ENCODE measurements around the gene ITGA3. TPM values are rescaled to one million over a fixed set of nuclear protein-coding genes. Genes with fewer than 3 reads are reported as not detected.

Gene ITGA3
- polyA plus RNA-seq, 6 donors from 2014 or later = 0.29 to 1.4 (median 0.62) TPM; not detected in 1

DNA sequence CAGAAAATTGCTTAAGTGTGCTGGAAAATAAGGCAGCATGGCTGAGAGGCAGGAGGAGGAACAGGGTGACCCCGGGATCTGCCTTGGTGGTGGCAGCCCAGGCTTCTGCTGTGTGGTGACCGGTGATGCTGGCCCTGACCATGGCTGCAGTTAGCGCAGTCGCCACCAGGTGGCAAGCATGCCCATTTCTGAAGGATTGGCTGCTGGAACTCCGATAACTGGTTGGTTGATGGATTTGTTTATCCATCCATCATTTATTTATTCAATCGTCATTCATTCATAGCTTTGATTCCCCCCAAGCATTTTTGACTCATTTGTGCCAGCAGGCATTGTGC, 29.1 kb upstream of the ITGA3 start:
- Mint-ChIP-seq H3K4me3 (peak overlapping the region in 4 of 8 donors; percentile 15 to 51 (median 48)), H3K27me3 (peaks cover 20 to 45% (median 36%) of the 10 kb centered on the region in 3 donors), H3K27ac (no peak overlapping the region), H3K36me3 (no peaks in the 10 kb centered on the region), H3K9me3 (no peaks in the 10 kb centered on the region), H3K4me1 (peaks cover 9 to 17% (median 13%) of the 10 kb centered on the region in 3 donors)
- DNase-seq = peak; percentile 55
- peak; percentile 63 to 68 for ATAC-seq (ENCODE audit: low read depth in 2 of 2)

DNA sequence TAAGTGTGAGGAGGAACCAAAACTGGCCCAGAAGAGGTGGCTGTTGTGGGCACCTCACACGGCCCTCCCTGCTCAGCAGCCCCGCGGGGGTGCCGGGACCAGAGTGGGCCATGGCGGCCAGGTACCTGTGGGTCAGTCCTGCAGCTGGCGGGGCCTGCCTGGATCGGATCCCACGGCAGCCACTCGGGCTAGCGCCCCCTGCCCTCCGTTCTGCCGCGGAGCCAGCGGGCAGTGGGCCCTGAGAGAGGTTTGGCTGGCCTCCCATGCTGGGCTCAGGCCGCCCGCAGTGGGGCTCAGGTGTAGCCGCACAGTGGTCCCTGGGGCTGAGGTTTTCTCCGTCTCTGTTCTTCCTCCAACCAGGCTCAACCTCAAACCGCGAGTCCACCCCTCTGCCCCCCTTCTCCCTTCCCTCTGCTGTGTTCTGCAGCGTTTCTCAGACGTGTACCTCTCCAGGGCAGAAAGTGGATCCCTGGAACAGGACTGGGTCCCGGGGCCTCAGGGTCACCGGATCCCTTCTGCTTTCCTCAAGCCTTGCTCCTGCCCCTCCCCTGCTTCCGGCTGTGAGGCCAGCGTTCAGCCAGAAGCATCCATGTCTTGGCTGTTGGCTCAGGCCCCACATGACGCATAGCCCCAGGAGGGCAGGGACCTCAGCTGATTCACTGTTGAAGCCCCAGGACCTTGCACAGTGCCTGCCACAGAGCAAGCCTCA, 28.6 kb upstream of the ITGA3 start:
- Mint-ChIP-seq H3K36me3 (no peaks in the 10 kb centered on the region), H3K4me1 (peaks cover 9 to 17% (median 13%) of the 10 kb centered on the region in 3 donors), H3K27me3 (peaks cover 15 to 41% (median 31%) of the 10 kb centered on the region in 3 donors), H3K27ac (peak overlapping the region in 1 of 6 donors; percentile 30), H3K4me3 (peak overlapping the region in 5 of 8 donors; percentile 35 to 69 (median 50)), H3K9me3 (no peaks in the 10 kb centered on the region)
- DNase-seq = peak; percentile 2
- peak; percentile 43 to 55 for ATAC-seq (ENCODE audit: low read depth in 2 of 2)

DNA sequence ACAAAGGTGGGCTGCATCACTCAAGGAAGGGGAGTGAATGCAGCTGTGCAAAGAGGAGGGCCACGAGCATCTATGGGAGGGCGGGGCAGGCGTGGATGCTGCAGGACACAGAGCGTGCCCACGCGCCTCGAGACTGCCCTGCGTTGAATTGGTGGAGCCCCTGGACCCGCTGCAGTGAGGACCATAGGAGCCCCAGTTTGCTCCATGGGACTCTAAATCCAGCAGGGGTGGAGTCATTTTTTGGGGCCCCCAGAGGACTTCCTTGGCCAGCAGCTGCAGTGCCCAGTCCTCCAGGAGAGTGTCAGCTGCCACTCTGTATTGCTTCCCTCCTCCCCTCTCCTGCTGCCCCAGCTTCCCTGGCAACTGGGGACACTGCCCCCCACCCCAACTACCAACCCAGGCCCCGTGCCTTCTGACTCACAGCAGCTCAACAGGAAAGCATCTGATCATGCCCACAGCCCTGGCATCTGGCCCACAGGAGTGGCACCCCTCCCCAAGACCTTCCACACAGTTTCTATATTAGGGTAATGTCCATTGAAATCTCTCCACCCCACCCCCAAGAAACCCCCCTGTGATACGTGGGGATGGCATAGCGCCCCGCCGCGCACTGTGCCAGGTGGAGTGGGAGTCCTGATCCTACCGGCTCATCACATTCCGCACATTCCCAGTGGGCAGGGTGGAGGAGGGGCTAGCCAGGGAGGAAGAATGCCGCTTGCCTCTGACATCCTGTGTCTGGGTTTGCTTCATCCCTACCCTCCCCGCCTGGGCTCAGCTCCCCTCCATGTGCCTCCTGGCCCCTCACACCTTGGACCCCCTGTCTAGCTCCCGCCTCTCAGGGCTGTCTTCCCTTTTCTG, 27.8 kb upstream of the ITGA3 start:
- Mint-ChIP-seq H3K27me3 (peaks cover 15 to 41% (median 31%) of the 10 kb centered on the region in 3 donors), H3K36me3 (no peaks in the 10 kb centered on the region), H3K4me3 (peak overlapping the region in 4 of 8 donors; percentile 6 to 62 (median 50)), H3K27ac (peak overlapping the region in 2 of 6 donors; percentile 30 to 54), H3K4me1 (peaks cover 9 to 17% (median 13%) of the 10 kb centered on the region in 3 donors), H3K9me3 (no peaks in the 10 kb centered on the region)
- ATAC-seq (ENCODE audit: low read depth in 2 of 2) (no peak), DNase-seq (no peak)

DNA sequence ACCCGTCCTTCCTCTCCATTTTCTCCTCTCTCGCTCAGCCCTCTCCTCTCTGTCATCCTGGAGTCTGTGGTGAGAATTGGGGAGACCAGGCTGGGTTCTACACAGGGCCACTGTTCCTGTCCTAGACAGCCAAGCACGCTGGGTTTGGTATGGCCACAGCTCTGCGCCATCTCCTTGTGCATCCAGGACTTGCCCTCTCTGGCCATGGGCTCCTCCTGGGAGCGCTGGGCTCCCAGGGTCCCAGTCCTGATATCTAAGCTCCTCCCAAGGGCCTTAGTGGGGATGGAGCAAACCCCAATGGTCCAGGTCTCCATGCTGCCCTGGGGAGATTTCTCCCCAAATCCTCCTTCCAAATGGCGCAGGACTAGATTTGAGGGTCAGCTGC, 27.2 kb upstream of the ITGA3 start:
- Mint-ChIP-seq H3K9me3 (no peaks in the 10 kb centered on the region), H3K27me3 (peaks cover 15 to 41% (median 31%) of the 10 kb centered on the region in 3 donors), H3K4me3 (peak overlapping the region in 1 of 8 donors; percentile 6), H3K36me3 (no peaks in the 10 kb centered on the region), H3K4me1 (peaks cover 9 to 17% (median 13%) of the 10 kb centered on the region in 3 donors), H3K27ac (no peak overlapping the region)
- DNase-seq (no peak), ATAC-seq (ENCODE audit: low read depth in 2 of 2) (no peak)

GRCh38 chr17:50029185-50029584, 26.7 kb upstream of the ITGA3 start:
- no peaks in the 10 kb centered on the region for H3K9me3 Mint-ChIP-seq
- no peak for ATAC-seq (ENCODE audit: low read depth in 2 of 2)
- H3K27ac Mint-ChIP-seq = no peak overlapping the region
- no peak for DNase-seq
- H3K4me1 Mint-ChIP-seq = peaks cover 9 to 17% (median 13%) of the 10 kb centered on the region in 3 donors
- peaks cover 18 to 44% (median 36%) of the 10 kb centered on the region in 3 donors for H3K27me3 Mint-ChIP-seq
- H3K4me3 Mint-ChIP-seq = peak overlapping the region in 1 of 8 donors; percentile 6
- no peaks in the 10 kb centered on the region for H3K36me3 Mint-ChIP-seq

- H3K36me3 Mint-ChIP-seq = no peaks in the 10 kb centered on the region
- ATAC-seq (ENCODE audit: low read depth in 2 of 2) = no peak
- H3K4me3 Mint-ChIP-seq = no peak overlapping the region
- no peak overlapping the region for H3K27ac Mint-ChIP-seq
- H3K9me3 Mint-ChIP-seq = no peaks in the 10 kb centered on the region
- H3K27me3 Mint-ChIP-seq = peaks cover 20 to 57% (median 31%) of the 10 kb centered on the region in 3 donors
- no peak for DNase-seq
- H3K4me1 Mint-ChIP-seq = peaks cover 0 to 6% (median 3%) of the 10 kb centered on the region in 3 donors
These were observed 22.6 kb upstream of the ITGA3 start for GRCh38 chr17:50033316-50033715.

GRCh38 chr17:50034498-50035364, 21.2 kb upstream of the ITGA3 start:
- H3K27me3 Mint-ChIP-seq = peaks cover 20 to 54% (median 26%) of the 10 kb centered on the region in 3 donors
- H3K4me1 Mint-ChIP-seq = no peaks in the 10 kb centered on the region
- H3K36me3 Mint-ChIP-seq = no peaks in the 10 kb centered on the region
- ATAC-seq (ENCODE audit: low read depth in 2 of 2) (no peak), DNase-seq (no peak)
- no peaks in the 10 kb centered on the region for H3K9me3 Mint-ChIP-seq
- H3K27ac Mint-ChIP-seq = no peak overlapping the region
- no peak overlapping the region for H3K4me3 Mint-ChIP-seq

GRCh38 chr17:50035421-50035879, 20.5 kb upstream of the ITGA3 start:
- peaks cover 0 to 1% (median 0%) of the 10 kb centered on the region in 7 donors for H3K9me3 Mint-ChIP-seq
- no peak for DNase-seq
- no peak overlapping the region for H3K27ac Mint-ChIP-seq
- H3K4me3 Mint-ChIP-seq = no peak overlapping the region
- no peaks in the 10 kb centered on the region for H3K36me3 Mint-ChIP-seq
- ATAC-seq (ENCODE audit: low read depth in 2 of 2) = no peak
- H3K27me3 Mint-ChIP-seq = peaks cover 18 to 50% (median 25%) of the 10 kb centered on the region in 3 donors
- H3K4me1 Mint-ChIP-seq = no peaks in the 10 kb centered on the region

DNA sequence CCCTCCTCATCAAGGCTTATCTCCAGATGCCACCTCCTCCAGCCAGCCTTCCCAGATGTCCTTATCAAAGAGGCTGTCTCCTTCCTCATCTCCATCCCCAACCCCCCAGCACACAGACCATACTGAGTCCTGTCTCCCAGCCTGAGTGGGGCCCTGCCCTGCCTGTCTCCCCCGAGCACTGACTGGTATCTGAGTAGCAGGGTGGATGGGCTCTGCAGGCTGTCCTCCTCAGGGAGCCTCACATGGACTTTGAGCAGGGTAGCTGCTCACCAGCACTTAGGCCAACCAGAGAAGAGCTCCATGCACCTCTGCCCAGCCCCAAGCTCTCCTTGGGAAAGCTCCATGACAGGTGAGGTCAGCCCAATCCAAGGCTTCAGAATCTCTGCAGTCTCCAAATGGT, 20.0 kb upstream of the ITGA3 start:
- ATAC-seq (ENCODE audit: low read depth in 2 of 2) (no peak), DNase-seq (no peak)
- Mint-ChIP-seq H3K36me3 (no peaks in the 10 kb centered on the region), H3K9me3 (peaks cover 0 to 3% (median 0%) of the 10 kb centered on the region in 7 donors), H3K27me3 (peaks cover 16 to 49% (median 26%) of the 10 kb centered on the region in 3 donors), H3K4me1 (no peaks in the 10 kb centered on the region), H3K4me3 (no peak overlapping the region), H3K27ac (peak overlapping the region in 1 of 6 donors; percentile 27)

DNA sequence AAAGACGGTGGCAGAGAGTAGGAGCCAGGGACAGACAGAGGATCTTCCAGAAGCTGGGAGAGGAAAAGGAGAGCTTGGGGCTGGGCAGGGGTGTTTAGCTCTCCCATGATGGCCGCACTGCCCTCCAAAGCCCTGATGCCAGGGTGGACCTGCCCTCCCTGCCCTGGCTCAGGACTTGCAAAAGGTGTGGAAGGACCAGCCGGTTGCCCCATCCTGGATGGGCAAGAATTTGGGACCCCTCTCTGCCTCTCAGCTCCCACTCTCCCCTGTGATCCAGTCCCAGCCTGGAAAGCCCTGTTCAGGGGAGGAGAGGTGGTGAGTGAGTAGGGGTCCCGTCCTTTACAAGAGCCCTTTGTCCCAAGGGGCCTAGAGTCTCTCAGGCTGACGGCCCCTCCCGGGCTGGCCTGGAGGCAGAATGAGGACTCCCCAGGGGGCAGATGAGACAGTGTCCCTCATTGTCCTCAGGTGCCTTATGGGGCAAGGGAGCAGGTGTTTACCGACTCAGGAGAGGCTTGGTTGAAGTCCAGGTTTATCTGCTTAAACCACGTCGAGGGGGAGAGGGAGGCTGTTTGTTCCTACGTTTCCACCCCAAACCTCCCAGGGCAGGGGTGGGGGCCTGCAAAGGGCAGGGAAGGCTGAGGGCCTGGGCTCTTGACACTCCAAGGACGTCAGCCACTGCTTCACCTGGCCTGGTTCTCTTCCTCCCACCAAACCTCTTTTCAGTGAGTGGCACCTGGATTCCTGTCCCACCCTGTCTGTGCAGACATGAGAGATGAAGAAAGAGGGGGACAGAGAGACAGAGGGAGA, 19.3 kb upstream of the ITGA3 start:
- H3K4me1 Mint-ChIP-seq = no peaks in the 10 kb centered on the region

GRCh38 chr17:50037321-50038107, 18.4 kb upstream of the ITGA3 start:
- H3K27ac Mint-ChIP-seq = no peak overlapping the region
- DNase-seq = no peak

More for the DNA sequence above, 19.3 kb upstream of the ITGA3 start:
- Mint-ChIP-seq H3K36me3 (no peaks in the 10 kb centered on the region), H3K4me3 (peak overlapping the region in 1 of 8 donors; percentile 3), H3K27me3 (peaks cover 20 to 48% (median 28%) of the 10 kb centered on the region in 3 donors), H3K27ac (peak overlapping the region in 1 of 6 donors; percentile 27), H3K9me3 (peaks cover 0 to 3% (median 0%) of the 10 kb centered on the region in 7 donors)
- no peak for ATAC-seq (ENCODE audit: low read depth in 2 of 2)
- DNase-seq = no peak

More at GRCh38 chr17:50037321-50038107, 18.4 kb upstream of the ITGA3 start:
- no peak for ATAC-seq (ENCODE audit: low read depth in 2 of 2)
- H3K36me3 Mint-ChIP-seq = no peaks in the 10 kb centered on the region
- no peak overlapping the region for H3K4me3 Mint-ChIP-seq
- H3K4me1 Mint-ChIP-seq = no peaks in the 10 kb centered on the region
- peaks cover 0 to 3% (median 0%) of the 10 kb centered on the region in 7 donors for H3K9me3 Mint-ChIP-seq
- H3K27me3 Mint-ChIP-seq = peaks cover 20 to 52% (median 33%) of the 10 kb centered on the region in 3 donors

Measured in naive B cell (primary cell).